ENCODE data around the gene FGFR1OP2.
"Not testable (repeated sequence)": the region's sequence is repeated elsewhere in the genome, so short reads cannot be mapped to it uniquely, and the experiment has no call there.

The FGFR1OP2 gene

GRCh38 chr12:26941215-26941594 is 2.9 kb downstream of the FGFR1OP2 start:
- no peak for DNase-seq (ENCODE audit: low read depth, low spot score)

- DNase-seq (ENCODE audit: low read depth, low spot score): no peak
These were observed 10.0 kb downstream of the FGFR1OP2 start for GRCh38 chr12:26948309-26948708.

- DNase-seq (ENCODE audit: low read depth, low spot score): no peak
These were observed 15.2 kb downstream of the FGFR1OP2 start for GRCh38 chr12:26953447-26953846.

GRCh38 chr12:26954027-26954426 is 15.8 kb downstream of the FGFR1OP2 start:
- DNase-seq (ENCODE audit: low read depth, low spot score): no peak

GRCh38 chr12:26961391-26961790 is 23.1 kb downstream of the FGFR1OP2 start:
- DNase-seq (ENCODE audit: low read depth, low spot score): not testable (repeated sequence)

- no peak for DNase-seq (ENCODE audit: low read depth, low spot score)
These were observed 23.5 kb downstream of the FGFR1OP2 start for GRCh38 chr12:26961803-26962202.

GRCh38 chr12:26963413-26963812 is 25.1 kb downstream of the FGFR1OP2 start:
- no peak for DNase-seq (ENCODE audit: low read depth, low spot score)

- DNase-seq (ENCODE audit: low read depth, low spot score): no peak
These were observed 28.6 kb downstream of the FGFR1OP2 start for GRCh38 chr12:26966842-26967241.

GRCh38 chr12:26970136-26970535 is 31.9 kb downstream of the FGFR1OP2 start:
- no peak for DNase-seq (ENCODE audit: low read depth, low spot score)

- no peak for DNase-seq (ENCODE audit: low read depth, low spot score)
These were observed 33.7 kb downstream of the FGFR1OP2 start for GRCh38 chr12:26971963-26972362.

GRCh38 chr12:26976687-26977086 is 38.4 kb downstream of the FGFR1OP2 start:
- DNase-seq (ENCODE audit: low read depth, low spot score): no peak

GRCh38 chr12:26978801-26979200 is 40.5 kb downstream of the FGFR1OP2 start:
- DNase-seq (ENCODE audit: low read depth, low spot score): no peak

GRCh38 chr12:26979733-26980132 is 41.5 kb downstream of the FGFR1OP2 start:
- DNase-seq (ENCODE audit: low read depth, low spot score): no peak

GRCh38 chr12:26982866-26983265 is 44.6 kb downstream of the FGFR1OP2 start:
- no peak for DNase-seq (ENCODE audit: low read depth, low spot score)

- DNase-seq (ENCODE audit: low read depth, low spot score): no peak
These were observed 49.6 kb downstream of the FGFR1OP2 start for GRCh38 chr12:26987634-26988424.

GRCh38 chr12:26988703-26989102 is 50.4 kb downstream of the FGFR1OP2 start:
- DNase-seq (ENCODE audit: low read depth, low spot score): no peak

GRCh38 chr12:26989873-26990272 is 51.6 kb downstream of the FGFR1OP2 start:
- DNase-seq (ENCODE audit: low read depth, low spot score): no peak

- DNase-seq (ENCODE audit: low read depth, low spot score): no peak
These were observed 53.6 kb downstream of the FGFR1OP2 start for GRCh38 chr12:26991826-26992225.

- DNase-seq (ENCODE audit: low read depth, low spot score): no peak
These were observed 55.8 kb downstream of the FGFR1OP2 start for GRCh38 chr12:26994109-26994508.

- no peak for DNase-seq (ENCODE audit: low read depth, low spot score)
These were observed 57.4 kb downstream of the FGFR1OP2 start for GRCh38 chr12:26995706-26996105.

- no peak for DNase-seq (ENCODE audit: low read depth, low spot score)
These were observed 58.7 kb downstream of the FGFR1OP2 start for GRCh38 chr12:26997003-26997402.

- no peak for DNase-seq (ENCODE audit: low read depth, low spot score)
These were observed 62.7 kb downstream of the FGFR1OP2 start for GRCh38 chr12:27000961-27001360.

- no peak for DNase-seq (ENCODE audit: low read depth, low spot score)
These were observed 63.4 kb downstream of the FGFR1OP2 start for GRCh38 chr12:27001663-27002062.

GRCh38 chr12:27002141-27002540 is 63.9 kb downstream of the FGFR1OP2 start:
- no peak for DNase-seq (ENCODE audit: low read depth, low spot score)

Data from brain pericyte (primary cell).